GM19240 (cell line): ENCODE results near the gene PARP4.
A peak's percentile ranks its signal among the peaks of the same experiment; 100 is the strongest.
"Not testable (repeated sequence)": the region's sequence is repeated elsewhere in the genome, so short reads cannot be mapped to it uniquely, and the experiment has no call there.

Experiments
- DNase-seq: peaks from one replicate; pipeline ENCODE4 v3.0.0; 2011; ENCODE audit warnings: low spot score; ENCODE audit not compliant: insufficient read length

Gene PARP4

DNA sequence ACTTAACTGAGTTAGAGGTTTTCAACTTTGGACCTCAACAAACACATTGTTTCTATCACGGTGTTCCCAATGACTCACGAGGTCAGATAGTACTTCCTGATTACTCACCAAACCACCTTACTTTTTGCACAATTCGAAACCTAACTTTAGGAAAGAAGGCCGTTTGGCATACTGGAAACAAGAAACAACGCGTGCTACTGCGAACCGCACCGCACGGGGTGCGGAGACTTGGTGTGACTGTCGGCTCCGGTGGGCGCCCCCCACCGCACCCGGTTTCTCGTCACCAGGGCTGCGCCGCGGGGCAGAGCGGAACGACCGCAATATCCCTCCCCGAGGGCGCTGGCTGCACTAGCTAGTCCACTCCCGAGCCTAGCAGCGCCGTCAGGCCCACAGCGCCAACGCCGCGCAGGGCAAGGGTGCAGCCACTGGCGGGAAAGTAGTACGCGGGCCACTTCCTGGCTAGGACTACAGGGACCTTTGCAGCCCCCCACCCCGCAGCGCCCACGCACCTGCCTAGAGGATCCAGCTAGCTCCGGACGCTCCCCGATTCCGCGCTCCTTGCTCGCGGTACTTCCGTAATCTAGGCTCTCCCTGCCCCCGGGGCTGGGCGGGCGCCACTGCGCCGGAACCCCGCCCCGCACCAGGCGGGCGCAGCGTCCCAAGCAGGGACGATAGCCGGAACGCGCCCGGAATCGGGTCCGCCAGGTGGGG, at the start of gene PARP4:
Gene PARP4 (minus strand): TSS at position 582 of the 711 bp plus-strand sequence. CDS start 9,002 bp downstream, outside the sequence.
- DNase-seq: peak; percentile 65

DNA sequence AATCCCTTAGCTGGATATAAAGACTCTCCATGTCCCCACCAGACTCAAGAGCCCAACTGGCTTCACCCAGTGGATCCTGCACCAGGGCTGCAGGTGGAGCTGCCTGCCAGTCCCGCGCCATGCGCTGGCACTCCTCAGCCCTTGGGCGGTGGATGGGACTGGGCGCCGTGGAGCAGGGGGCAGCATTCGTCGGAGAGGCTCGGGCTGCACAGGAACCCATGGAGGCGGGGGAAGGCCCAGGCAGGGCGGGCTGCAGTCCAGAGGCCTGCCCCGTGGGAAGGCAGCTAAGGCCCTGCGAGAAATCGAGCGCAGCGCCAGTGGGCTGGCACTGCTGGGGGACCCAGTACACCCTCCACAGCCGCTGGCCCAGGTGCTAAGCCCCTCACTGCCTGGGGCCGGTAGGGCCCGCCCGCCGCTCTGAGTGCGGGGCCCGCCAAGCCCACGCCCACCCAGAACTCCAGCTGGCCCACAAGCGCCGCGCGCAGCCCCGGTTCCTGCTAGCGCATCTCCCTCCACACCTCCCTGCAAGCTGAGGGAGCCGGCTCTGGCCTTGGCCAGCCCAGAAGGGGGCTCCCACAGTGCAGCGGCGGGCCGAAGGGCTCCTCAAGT, 48.1 kb upstream of the PARP4 start:
- DNase-seq: not testable (repeated sequence)

DNA sequence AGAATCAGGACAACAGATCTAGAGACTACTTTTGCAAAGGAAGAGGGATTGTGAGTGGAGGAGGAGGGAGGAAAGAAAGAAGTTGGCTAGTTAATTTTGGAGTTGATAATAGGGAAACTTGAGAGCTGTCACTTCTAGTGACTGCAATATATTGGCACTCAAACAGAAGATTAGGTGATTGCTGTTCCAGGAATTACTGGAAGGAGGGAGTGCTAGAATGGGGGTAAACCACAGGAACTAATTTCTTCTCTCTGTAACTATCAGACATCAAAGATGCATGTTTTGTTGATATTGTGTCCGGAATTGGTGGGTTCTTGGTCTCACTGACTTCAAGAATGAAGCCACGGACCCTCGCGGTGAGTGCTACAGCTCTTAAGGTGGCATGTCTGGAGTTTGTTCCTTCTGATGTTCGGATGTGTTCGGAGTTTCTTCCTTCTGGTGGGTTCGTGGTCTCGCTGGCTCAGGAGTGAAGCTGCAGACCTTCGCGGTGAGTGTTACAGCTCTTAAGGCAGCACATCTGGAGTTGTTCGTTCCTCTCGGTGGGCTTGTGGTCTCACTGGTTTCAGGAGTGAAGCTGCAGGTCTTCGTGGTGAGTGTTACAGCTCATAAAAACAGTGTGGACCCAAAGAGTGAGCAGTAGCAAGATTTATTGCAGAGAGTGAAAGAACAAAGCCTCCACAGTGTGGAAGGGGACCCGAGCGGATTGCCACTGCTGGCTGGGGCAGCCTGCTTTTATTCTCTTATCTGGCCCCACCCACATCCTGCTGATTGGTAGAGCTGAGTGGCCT, 47.0 kb upstream of the PARP4 start:
- not testable (repeated sequence) for DNase-seq

DNA sequence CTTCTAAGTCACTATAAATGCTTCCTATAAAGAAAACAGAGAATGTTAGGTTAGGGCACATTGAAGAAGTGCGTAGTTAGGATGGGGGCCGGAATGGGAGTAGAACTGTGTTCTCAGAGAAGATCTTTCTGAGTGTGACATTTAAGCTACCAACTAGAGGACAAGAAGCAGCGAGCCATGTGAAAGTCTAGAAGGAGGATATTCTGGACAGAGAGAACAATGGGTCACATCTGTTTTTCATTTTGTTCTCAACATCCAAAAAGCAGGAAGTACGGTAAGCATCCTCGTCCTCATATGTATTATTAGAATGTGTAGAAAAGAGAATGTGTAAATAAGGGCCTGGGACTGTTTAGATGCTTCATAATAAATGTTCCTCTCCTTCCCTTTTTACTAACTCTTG, 44.5 kb upstream of the PARP4 start:
- DNase-seq: no peak

DNA sequence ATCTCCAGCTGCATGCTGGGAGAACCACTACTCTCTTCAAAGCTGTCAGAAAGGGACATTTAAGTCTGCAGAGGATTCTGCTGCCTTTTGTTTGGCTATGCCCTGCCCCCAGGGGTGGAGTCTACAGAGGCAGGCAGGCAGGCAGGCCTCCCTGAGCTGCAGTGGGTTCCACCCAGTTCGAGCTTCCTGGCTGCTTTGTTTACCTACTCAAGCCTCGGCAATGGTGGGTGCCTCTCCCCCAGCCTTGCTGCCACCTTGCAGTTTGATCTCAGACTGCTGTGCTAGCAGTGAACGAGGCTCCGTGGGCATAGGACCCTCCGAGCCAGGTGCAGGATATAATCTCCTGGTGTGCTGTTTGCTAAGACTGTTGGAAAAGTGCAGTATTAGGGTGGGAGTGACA, 41.3 kb upstream of the PARP4 start:
- not testable (repeated sequence) for DNase-seq

DNA sequence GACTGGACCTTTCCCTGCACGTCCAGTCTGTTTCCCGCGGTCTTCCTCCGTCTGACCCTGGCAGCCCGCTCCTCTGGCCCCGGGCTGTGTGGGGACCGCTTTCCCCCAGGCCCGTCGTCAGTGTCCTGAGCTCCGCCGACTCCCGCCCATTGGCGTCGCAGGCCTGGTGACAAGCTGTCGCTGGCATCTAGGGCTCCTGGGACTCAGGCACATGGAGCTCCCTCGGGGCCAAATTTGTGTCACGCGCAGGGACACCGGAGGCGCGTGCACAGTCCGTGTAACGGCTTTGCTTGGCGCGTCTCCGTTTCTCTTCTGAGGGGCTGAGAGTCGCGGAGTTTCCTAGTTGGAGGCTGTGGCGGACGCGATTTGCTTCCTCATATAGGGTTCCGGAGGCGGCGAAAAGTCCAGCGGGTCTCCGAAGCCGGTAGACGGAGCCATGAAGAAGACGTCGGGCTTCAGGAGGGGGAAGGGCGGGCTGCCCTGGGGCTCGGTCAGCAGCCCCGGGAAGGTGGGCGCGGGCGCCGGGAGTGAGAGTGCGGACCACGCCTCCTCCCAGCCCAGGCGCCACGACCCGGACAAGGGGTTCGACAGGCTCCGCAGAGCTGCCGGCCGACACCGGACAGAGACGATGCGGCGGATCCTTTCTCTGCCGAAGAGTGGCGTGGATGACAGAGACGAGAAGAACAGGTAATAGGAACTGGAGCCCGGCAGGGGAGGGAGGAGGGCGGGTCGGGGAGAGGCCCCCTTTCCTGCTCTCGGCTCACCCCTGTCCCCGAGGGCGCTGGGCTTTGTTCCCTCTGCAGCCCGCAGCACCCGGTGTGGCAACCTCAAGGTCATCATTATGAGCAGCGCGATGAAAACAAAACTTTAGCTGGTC, 29.1 kb upstream of the PARP4 start:
- not testable (repeated sequence) for DNase-seq

DNA sequence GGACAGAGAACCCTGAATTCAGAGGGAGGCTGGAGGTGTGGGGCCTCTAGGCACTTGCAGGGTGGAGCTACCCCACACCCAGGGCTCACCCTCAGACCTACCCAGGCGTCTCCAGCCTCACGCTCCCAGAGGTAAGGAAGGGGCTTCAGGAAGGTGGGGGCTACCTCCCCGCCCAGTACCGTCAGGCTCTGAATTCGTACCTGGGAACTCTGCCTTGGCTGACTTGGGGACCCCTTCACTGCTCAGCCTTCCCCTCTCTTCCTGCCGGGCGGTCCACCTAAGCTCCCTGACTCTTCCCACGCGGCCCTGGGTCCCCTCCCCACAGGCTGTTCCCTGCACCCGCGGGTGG, 28.5 kb upstream of the PARP4 start:
- no peak for DNase-seq

DNA sequence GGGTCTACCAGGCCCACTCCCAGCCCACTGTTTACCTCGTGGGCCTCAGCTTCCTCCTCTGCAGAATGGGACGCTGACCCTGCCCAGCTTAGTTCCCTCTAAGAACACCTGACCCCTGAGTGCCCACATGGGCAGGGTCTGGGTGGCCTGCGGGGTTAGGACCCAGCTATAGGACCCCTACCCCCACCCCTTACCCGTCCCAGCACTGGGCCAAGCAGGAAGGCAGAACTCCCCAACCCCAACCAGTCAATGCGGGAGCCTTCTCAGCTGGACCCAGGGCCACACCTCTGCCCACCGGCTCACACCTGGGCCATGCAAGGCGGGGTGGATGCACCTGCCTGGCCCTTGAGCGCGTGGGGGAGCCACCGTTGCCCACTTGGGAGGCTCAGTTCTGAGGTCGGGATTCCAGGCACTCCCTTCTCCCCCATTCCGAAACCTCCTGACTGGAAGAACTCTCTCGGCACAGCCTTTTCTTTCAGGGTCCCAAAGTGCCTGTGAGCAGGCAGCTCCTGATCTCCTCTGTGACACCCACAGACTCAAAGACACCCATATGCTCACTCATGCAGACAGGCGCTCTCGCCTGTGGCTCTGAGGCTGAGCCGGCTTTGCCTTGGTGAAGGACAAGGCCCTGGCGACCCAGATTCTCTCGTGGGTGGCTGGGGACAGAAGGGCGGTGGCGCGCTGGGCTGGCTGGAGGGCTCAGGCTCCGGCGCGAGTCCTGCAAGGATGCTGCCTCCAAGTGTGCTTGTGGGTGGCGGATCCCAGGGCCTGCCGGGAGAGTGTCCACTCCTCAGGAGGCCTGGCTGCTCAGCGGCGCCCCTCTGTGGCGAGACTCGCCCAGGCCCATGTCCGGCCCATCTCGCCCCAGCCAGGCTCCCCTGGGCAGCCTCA, 27.9 kb upstream of the PARP4 start:
- DNase-seq: no peak

DNA sequence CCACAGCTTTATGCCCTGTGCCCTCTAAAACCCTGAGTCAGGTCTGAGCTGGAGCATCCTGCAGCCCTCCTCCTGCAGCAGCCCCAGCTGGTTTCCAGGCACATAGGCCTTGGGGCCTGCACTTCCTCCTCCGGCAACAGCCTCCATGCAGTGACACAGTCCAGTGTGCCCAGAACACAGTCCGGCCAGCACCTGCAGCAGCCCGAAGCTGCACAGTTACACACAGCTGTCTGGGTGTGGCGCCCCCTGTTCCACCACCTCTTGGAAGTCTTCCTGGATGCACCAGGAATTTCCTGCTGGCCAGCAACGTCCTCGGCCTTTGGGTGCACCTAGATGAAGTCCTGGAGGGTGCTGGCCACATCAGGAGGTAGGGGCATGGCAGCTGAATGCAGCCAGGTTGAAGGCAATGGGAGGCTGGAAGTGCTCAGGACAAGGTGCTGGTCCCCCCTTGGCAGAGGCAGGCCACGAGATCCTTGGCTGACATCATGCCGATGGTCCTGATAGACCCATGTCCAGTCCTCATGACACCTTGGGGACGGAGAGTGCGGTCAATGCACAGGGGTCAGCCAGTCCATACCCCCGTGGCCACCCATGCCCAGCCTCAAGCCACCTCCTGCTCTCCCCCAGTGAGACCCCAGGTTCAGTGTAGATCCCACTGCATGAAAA, 27.1 kb upstream of the PARP4 start:
- no peak for DNase-seq

DNA sequence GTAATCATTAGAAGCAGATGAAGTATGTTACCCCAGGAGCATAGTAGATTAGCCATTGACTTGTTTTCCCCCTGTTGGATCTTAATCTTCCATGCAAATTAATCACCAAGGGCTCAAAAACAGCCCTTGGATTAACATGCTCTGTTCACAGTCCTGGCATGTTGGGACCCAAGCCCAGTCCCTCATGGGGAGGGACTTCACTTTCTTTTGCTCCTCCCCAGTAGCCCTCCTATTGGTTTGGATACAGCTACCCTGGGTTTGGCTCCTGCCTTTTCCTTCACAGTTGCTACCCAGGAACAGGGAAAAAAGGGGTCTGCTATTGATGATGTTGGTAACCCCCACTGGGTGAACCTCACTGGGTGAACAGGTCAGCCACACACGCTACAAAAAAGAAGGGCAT, 16.9 kb upstream of the PARP4 start:
- no peak for DNase-seq

DNA sequence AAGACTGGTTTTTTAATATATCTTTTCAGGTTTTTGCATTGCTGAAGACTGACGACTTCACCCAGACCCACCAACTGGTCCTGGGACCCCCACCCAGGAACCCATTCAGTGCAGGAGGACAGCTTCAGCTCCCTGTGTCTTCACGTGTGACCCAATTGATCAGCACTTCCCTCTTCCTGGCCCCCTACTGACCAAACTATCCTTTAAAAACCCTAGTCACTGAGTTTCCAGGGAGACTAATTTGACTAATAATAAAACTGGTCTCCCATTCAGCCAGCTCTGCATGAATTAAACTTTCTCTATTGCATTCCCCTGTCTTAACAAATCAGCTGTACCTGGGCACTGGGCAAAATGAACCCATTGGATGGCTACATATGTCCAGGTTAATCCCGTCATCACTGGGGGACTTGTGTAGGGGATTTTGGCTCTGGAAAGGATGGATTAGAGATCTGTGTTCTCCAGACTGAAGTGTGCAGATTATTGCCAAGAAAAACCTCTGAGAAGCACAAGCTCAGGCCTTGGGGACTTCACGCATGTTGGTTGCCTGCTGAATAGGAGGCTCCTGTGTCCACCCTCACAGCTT, 16.3 kb upstream of the PARP4 start:
- DNase-seq: no peak

DNA sequence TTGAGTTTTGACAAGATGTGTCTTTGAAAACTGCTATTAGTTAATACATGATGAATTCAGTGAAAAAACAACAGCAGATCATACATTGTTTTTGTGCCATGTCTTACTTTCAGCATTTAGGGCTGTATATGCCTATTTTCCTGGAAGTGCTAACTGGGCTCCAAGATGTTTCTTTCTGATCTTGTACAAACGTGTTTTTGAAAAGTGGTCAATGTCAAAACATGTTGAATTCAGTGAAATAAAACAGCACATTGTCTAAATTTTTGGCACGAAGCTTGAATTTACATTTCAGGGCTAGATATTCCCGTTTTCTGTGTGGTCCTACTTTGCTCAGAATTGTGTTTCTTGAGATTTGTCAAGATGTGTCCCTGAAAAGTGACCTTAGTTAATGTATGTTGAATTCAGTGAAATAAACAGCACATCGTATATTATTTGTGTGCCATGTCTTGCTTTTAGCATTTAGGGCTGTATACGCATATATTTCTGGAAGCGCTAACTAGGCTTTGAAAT, 14.7 kb upstream of the PARP4 start:
- DNase-seq: no peak

DNA sequence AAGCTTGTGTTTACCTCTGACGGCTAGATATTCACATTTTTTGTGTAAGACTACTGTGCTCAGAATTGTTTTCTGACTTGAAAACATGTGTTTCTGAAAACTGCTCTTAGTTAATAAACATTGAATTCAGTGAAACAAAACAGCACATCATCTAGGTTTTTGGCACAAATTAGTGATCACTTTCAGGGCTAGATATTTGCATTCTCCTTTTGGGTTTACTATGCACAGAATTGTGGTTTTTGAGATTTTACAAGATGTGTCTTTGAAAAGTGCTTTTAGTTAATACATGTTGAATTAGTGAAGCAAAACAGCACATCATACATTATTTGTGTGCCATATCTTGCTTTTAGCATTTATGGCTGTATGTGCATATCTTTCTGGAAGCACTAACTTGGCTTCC, 8.2 kb upstream of the PARP4 start:
- no peak for DNase-seq

DNA sequence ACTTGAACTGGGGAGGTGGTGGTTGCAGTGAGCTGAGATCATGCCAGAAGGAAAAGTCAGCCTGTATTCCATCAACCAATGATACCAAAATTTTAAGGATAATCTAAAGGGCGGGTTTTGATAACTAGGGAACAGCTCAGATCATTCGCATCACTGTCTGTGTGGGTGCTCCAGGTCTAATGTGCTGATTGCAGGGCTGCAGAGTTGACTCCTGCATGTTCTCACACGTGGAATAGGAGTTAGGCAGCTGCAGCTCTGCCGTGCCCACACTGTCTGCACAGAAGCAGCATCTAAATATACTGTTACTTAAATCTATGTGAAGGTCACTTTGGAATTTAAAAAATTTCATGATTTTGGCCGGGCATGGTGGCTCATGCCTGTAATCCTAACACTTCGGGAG, 4.3 kb upstream of the PARP4 start:
- no peak for DNase-seq

DNA sequence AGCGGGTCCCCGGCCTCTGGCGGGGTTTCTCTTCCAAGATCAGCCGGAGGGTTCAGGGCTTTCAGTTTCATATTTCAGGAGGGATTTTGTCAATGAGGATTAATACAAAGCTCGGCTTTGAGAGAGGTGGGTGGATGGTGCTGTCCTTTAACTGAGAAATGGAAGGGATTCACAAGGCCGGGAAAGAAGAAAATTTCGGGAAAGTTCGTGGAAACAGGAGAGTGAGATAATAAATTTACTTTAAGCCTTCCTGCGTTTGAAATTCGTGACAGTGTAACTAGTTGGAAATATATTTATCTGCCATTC, 283 bp upstream of the PARP4 start:
- DNase-seq: no peak

DNA sequence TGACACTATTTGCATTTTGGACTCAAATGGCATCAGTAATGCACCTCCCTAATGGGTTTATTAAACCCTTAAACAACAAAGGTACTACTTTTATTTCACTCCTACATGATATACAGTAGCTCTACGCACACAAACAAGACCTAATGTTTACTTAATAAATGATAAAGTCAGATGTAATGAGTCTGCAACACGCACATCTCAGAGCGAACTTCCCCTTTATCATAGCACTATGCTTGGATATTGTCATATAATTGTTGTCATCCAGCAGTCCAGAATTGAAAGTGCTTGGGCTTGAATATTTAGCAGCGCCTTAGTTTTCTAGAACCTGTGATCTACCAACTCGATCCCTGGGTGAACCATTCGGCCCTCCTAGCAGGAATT, 772 bp downstream of the PARP4 start:
- DNase-seq: no peak

DNA sequence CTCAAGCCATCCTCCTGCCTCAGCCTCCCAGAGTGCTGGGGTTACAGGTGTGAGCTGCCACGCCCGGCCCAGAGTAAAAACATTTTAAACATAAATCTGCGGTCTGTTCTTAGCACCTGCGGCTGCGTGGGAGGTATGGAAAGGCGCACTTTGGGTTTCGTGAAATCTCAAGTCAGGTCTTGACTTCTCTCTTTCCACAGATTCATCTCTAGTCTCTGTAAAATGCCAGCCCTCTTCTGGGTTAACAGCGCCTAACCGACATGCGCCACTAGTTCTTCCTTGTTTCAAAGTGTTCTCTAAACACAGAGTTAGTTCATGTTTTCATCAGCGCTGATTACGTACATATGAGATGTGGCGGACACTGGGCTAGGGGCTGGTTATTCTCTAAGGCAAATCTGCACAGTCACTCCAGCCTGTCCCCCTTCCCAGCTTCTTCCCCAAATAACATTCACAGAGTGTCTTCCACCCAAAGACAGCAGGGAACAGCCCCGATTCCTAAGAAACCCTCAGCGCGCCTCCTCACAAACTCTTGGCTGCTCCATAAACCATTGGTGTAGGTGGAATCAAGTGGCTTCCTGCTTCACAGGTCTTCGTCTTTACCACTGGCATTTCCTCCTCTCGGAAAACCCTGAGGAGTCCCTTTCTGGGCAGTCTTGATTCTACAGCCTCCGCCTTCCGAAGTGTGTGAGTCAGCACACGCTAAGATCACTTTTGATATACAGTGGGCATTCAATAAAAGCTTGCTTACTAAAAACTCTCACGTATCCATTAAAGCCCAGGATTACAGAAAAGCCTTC, 1.4 kb downstream of the PARP4 start:
- peak; percentile 26 for DNase-seq

DNA sequence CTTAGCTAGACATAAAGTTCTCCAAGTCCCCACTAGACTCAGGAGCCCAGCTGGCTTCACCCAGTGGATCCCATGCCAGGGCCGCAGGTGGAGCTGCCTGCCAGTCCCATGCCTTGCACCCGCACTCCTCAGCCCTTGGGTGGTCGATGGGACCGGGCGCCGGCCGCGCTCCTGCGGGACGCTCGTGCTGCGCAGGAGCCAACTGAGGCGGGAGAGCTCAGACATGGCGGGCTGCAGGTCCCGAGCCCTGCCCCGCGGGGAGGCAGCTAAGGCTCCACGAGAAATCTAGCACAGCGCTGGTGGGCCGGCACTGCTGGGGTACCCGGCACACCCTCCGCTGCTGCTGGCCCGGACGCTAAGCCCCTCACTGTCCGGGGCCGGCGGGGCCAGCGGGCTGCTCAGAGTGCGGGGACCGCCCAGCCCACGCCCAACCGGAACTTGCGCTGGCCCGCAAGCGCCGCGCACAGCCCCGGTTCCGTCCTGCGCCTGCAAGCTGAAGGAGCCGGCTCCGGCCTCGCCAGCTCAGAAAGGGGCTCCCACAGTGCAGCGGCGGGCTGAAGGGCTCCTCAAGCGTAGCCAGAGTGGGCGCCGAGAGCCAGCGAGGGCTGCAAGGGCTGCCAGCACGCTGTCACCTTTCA, 5.8 kb downstream of the PARP4 start:
- DNase-seq: no peak
